ENCODE measurements around the gene SLC12A7. TPM values are rescaled to one million over a fixed set of nuclear protein-coding genes. Genes with fewer than 3 reads are reported as not detected.
"Not testable (repeated sequence)": the region's sequence is repeated elsewhere in the genome, so short reads cannot be mapped to it uniquely, and the experiment has no call there.

SLC12A7 gene
- total RNA-seq (ENCODE audit: low replicate concordance), result 3.4 and 9.8 TPM in 2 replicates

GRCh38 chr5:1111727-1112289 lies at the start of gene SLC12A7:
TSS of gene SLC12A7 (minus strand) at chr5:1112063. CDS start at chr5:1111991, 72 bp downstream.
- H3K4me3 ChIP-seq (ENCODE audit: low read depth, low read length), result peak within 1 kb of the TSS; percentile 75
- DNase-seq (ENCODE audit: low read depth), result no peak
- TF ChIP-seq CTCF (IDR thresholded peaks at IDR 0.05; ENCODE audit: insufficient read depth, low read length), result no peak

- TF ChIP-seq CTCF (IDR thresholded peaks at IDR 0.05; ENCODE audit: insufficient read depth, low read length), result no peak
- H3K4me3 ChIP-seq (ENCODE audit: low read depth, low read length), result no peak overlapping the region
- no peak for DNase-seq (ENCODE audit: low read depth)
Observed at GRCh38 chr5:1161108-1161832, 49.4 kb upstream of the SLC12A7 start.

GRCh38 chr5:1159774-1160406 lies 48.0 kb upstream of the SLC12A7 start:
- no peak for DNase-seq (ENCODE audit: low read depth)
- H3K4me3 ChIP-seq (ENCODE audit: low read depth, low read length), result no peak overlapping the region
- no peak for TF ChIP-seq CTCF (IDR thresholded peaks at IDR 0.05; ENCODE audit: insufficient read depth, low read length)

- no peak for TF ChIP-seq CTCF (IDR thresholded peaks at IDR 0.05; ENCODE audit: insufficient read depth, low read length)
- no peak for DNase-seq (ENCODE audit: low read depth)
- no peak overlapping the region for H3K4me3 ChIP-seq (ENCODE audit: low read depth, low read length)
Observed at GRCh38 chr5:1159341-1159675, 47.4 kb upstream of the SLC12A7 start.

- DNase-seq (ENCODE audit: low read depth), result no peak
- TF ChIP-seq CTCF (IDR thresholded peaks at IDR 0.05; ENCODE audit: insufficient read depth, low read length), result no peak
Observed at GRCh38 chr5:1158647-1159340, 46.9 kb upstream of the SLC12A7 start.

GRCh38 chr5:1157461-1157986 lies 45.7 kb upstream of the SLC12A7 start:
- DNase-seq (ENCODE audit: low read depth); H3K4me3 ChIP-seq (ENCODE audit: low read depth, low read length): not testable (repeated sequence)

More at GRCh38 chr5:1158647-1159340, 46.9 kb upstream of the SLC12A7 start:
- no peak overlapping the region for H3K4me3 ChIP-seq (ENCODE audit: low read depth, low read length)

Measured in fibroblast of the aortic adventitia (primary cell).